GM12865 (cell line): Measurements from ENCODE around the gene GPC6.
A peak's percentile ranks its signal among the peaks of the same experiment; 100 is the strongest.

Experiments
- DNase-seq: peaks from one replicate; pipeline ENCODE4 v3.0.0; 2010; ENCODE audit warnings: low read depth
- H3K4me3 ChIP-seq: 2 replicates; pipeline ENCODE4 v1.5.1; 2011; ENCODE audit warnings: mild to moderate bottlenecking, low read depth, low read length, control low read depth
- CTCF ChIP-seq: IDR thresholded peaks from 2 replicates; pipeline ENCODE4 v1.5.1; 2011; ENCODE audit warnings: low read length, control low read depth, low read depth, inconsistent platforms; ENCODE audit not compliant: insufficient read depth; ENCODE audit errors: missing control alignments

GPC6 gene

GRCh38 chr13:94419925-94420305, 1193.3 kb downstream of the GPC6 start:
- TF ChIP-seq CTCF, result no peak
- no peak for DNase-seq
- no peak overlapping the region for H3K4me3 ChIP-seq

GRCh38 chr13:94427313-94427953, 1200.8 kb downstream of the GPC6 start:
- no peak overlapping the region for H3K4me3 ChIP-seq
- TF ChIP-seq CTCF, result no peak

GRCh38 chr13:94431574-94431973, 1205.0 kb downstream of the GPC6 start:
- DNase-seq, result no peak
- no peak for TF ChIP-seq CTCF
- H3K4me3 ChIP-seq, result no peak overlapping the region

More at GRCh38 chr13:94427313-94427953, 1200.8 kb downstream of the GPC6 start:
- DNase-seq, result no peak

- no peak for DNase-seq
- no peak for TF ChIP-seq CTCF
These were observed 1205.4 kb downstream of the GPC6 start for GRCh38 chr13:94431987-94432386.

GRCh38 chr13:94433055-94433961, 1206.7 kb downstream of the GPC6 start:
- DNase-seq, result peak; percentile 39
- no peak overlapping the region for H3K4me3 ChIP-seq
- TF ChIP-seq CTCF, result no peak

More at GRCh38 chr13:94431987-94432386, 1205.4 kb downstream of the GPC6 start:
- no peak overlapping the region for H3K4me3 ChIP-seq

GRCh38 chr13:94435604-94436226, 1209.1 kb downstream of the GPC6 start:
- H3K4me3 ChIP-seq, result no peak overlapping the region
- peak; percentile 49 for DNase-seq
- TF ChIP-seq CTCF, result peak; percentile 39
